GM21367 (cell line): ENCODE data around the gene CCN5.
"Not testable (repeated sequence)": the region's sequence is repeated elsewhere in the genome, so short reads cannot be mapped to it uniquely, and the experiment has no call there.

Experiments
- ATAC-seq: cut with Tn5 transposase; IDR thresholded peaks from one replicate; pipeline ENCODE4 v1.9.1; 2021; ENCODE audit not compliant: unreplicated experiment

Gene CCN5

GRCh38 chr20:44714701-44715498 lies at the start of gene CCN5:
Gene CCN5, plus strand, starts transcription at chr20:44715369. Its CDS starts 22 bp downstream, at chr20:44715391.
- no peak for ATAC-seq

- no peak for ATAC-seq
These were observed 49.1 kb upstream of the CCN5 start for GRCh38 chr20:44666066-44666465.

GRCh38 chr20:44670851-44671250 lies 44.3 kb upstream of the CCN5 start:
- not testable (repeated sequence) for ATAC-seq

GRCh38 chr20:44671541-44671940 lies 43.6 kb upstream of the CCN5 start:
- ATAC-seq, result not testable (repeated sequence)

GRCh38 chr20:44672318-44672902 lies 42.8 kb upstream of the CCN5 start:
- ATAC-seq, result not testable (repeated sequence)

GRCh38 chr20:44678242-44678641 lies 36.9 kb upstream of the CCN5 start:
- ATAC-seq, result no peak

GRCh38 chr20:44678990-44679611 lies 36.1 kb upstream of the CCN5 start:
- ATAC-seq, result no peak

- no peak for ATAC-seq
These were observed 33.2 kb upstream of the CCN5 start for GRCh38 chr20:44681796-44682566.

GRCh38 chr20:44683263-44684046 lies 31.7 kb upstream of the CCN5 start:
- no peak for ATAC-seq

GRCh38 chr20:44684047-44684967 lies 30.9 kb upstream of the CCN5 start:
- ATAC-seq, result no peak

- ATAC-seq, result no peak
These were observed 28.2 kb upstream of the CCN5 start for GRCh38 chr20:44686934-44687333.

- no peak for ATAC-seq
These were observed 27.0 kb upstream of the CCN5 start for GRCh38 chr20:44688053-44688625.

GRCh38 chr20:44689809-44690208 lies 25.4 kb upstream of the CCN5 start:
- no peak for ATAC-seq

- no peak for ATAC-seq
These were observed 24.3 kb upstream of the CCN5 start for GRCh38 chr20:44690781-44691423.

- no peak for ATAC-seq
These were observed 23.4 kb upstream of the CCN5 start for GRCh38 chr20:44691424-44692423.

- ATAC-seq, result no peak
These were observed 22.2 kb upstream of the CCN5 start for GRCh38 chr20:44692932-44693480.

GRCh38 chr20:44693627-44694026 lies 21.5 kb upstream of the CCN5 start:
- no peak for ATAC-seq
